T-helper 17 cell (primary cell): ENCODE results near the gene TRDN. TPM values are rescaled to one million over a fixed set of nuclear protein-coding genes. Genes with fewer than 3 reads are reported as not detected.

Experiments
- ATAC-seq: fragments of 150-1000 bp; cut with Tn5 transposase; 2 replicates; pipeline ENCODE4 v1.10.0; 2021; ENCODE audit warnings: mild to moderate bottlenecking, moderate library complexity
- DNase-seq, 3 donors: peaks; one replicate each; pipeline versions ENCODE4 v3.0.0 to v3.0.0-alpha.2; 2020 to 2021
- H3K9me3 ChIP-seq: one replicate; pipeline ENCODE4 v1.7.0; 2013; ENCODE audit warnings: low read length, mild to moderate bottlenecking; ENCODE audit not compliant: control insufficient read depth, poor library complexity, severe bottlenecking
- H3K27ac Mint-ChIP-seq: one replicate; pipeline ENCODE4 v1.8.0; 2022; ENCODE audit warnings: mild to moderate bottlenecking, moderate library complexity, mixed read lengths
- H3K27me3 Mint-ChIP-seq: one replicate; pipeline ENCODE4 v1.8.0; 2022; ENCODE audit warnings: mixed read lengths
- H3K36me3 Mint-ChIP-seq: one replicate; pipeline ENCODE4 v1.8.0; 2022; ENCODE audit warnings: low read depth, mixed read lengths
- H3K4me1 Mint-ChIP-seq: one replicate; pipeline ENCODE4 v1.8.0; 2022; ENCODE audit warnings: mild to moderate bottlenecking, mixed read lengths
- H3K4me3 Mint-ChIP-seq: one replicate; pipeline ENCODE4 v1.8.0; 2022; ENCODE audit warnings: mild to moderate bottlenecking, moderate library complexity, mixed read lengths
- total RNA-seq, 4 donors: library from RNA in 2 of 4; stranded (reverse) in 2 of 4; gene quantifications; one replicate each; pipeline ENCODE4 v1.2.3 and lab custom pipeline; 2022 to 2026

Gene TRDN
- total RNA-seq, 2 donors from 2014 or later: not detected

GRCh38 chr6:123648723-123649122, 12.0 kb upstream of the TRDN start:
- H3K27me3 Mint-ChIP-seq: no peaks in the 10 kb centered on the region
- no peaks in the 10 kb centered on the region for H3K4me1 Mint-ChIP-seq
- no peaks in the 10 kb centered on the region for H3K36me3 Mint-ChIP-seq
- H3K9me3 ChIP-seq: no peaks in the 10 kb centered on the region
- no peak overlapping the region for H3K27ac Mint-ChIP-seq
- no peak overlapping the region for H3K4me3 Mint-ChIP-seq
- ATAC-seq: no peak
- DNase-seq: no peak

GRCh38 chr6:123648020-123648580, 11.3 kb upstream of the TRDN start:
- DNase-seq: no peak
- no peak overlapping the region for H3K27ac Mint-ChIP-seq
- no peak overlapping the region for H3K4me3 Mint-ChIP-seq
- no peaks in the 10 kb centered on the region for H3K27me3 Mint-ChIP-seq
- ATAC-seq: no peak
- H3K36me3 Mint-ChIP-seq: no peaks in the 10 kb centered on the region
- H3K9me3 ChIP-seq: no peaks in the 10 kb centered on the region
- no peaks in the 10 kb centered on the region for H3K4me1 Mint-ChIP-seq

- ATAC-seq: no peak
- H3K4me1 Mint-ChIP-seq: no peaks in the 10 kb centered on the region
Measured at GRCh38 chr6:123641497-123641896, 4.7 kb upstream of the TRDN start.

GRCh38 chr6:123640567-123641187, 3.9 kb upstream of the TRDN start:
- no peaks in the 10 kb centered on the region for H3K9me3 ChIP-seq
- H3K4me3 Mint-ChIP-seq: no peak overlapping the region
- no peaks in the 10 kb centered on the region for H3K27me3 Mint-ChIP-seq
- DNase-seq: no peak
- H3K4me1 Mint-ChIP-seq: no peaks in the 10 kb centered on the region
- H3K27ac Mint-ChIP-seq: no peak overlapping the region
- no peak for ATAC-seq
- H3K36me3 Mint-ChIP-seq: no peaks in the 10 kb centered on the region

More at GRCh38 chr6:123641497-123641896, 4.7 kb upstream of the TRDN start:
- DNase-seq: no peak
- H3K36me3 Mint-ChIP-seq: no peaks in the 10 kb centered on the region
- no peak overlapping the region for H3K4me3 Mint-ChIP-seq
- no peaks in the 10 kb centered on the region for H3K27me3 Mint-ChIP-seq
- no peak overlapping the region for H3K27ac Mint-ChIP-seq
- H3K9me3 ChIP-seq: no peaks in the 10 kb centered on the region

- H3K27ac Mint-ChIP-seq: no peak overlapping the region
- H3K36me3 Mint-ChIP-seq: no peaks in the 10 kb centered on the region
- H3K4me3 Mint-ChIP-seq: no peak overlapping the region
- no peaks in the 10 kb centered on the region for H3K27me3 Mint-ChIP-seq
- ATAC-seq (no peak), DNase-seq (no peak)
- H3K4me1 Mint-ChIP-seq: no peaks in the 10 kb centered on the region
- no peaks in the 10 kb centered on the region for H3K9me3 ChIP-seq
Measured at GRCh38 chr6:123638865-123639264, 2.1 kb upstream of the TRDN start.

DNA sequence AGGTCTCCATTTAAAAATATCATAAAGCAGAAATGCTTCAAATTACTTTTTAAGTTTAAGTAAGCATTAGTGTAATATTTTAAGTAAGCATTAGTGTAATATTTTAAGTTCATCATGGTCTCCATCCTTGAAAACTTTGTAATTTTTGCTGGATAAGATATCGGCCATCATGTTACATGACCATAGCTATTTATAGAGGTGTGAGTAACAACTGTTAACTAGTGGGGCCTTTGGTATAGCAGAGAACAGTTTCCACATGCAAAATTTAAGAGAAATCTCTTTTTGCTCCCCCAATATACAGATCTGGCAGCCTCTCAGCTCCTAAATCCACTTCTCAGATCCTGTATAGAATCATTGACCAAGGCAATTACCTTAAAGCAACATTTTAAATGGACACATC, 468 bp downstream of the TRDN start:
- Mint-ChIP-seq H3K36me3 (no peaks in the 10 kb centered on the region), H3K4me1 (no peaks in the 10 kb centered on the region), H3K4me3 (no peak overlapping the region), H3K27ac (no peak overlapping the region), H3K27me3 (no peaks in the 10 kb centered on the region)
- ATAC-seq (no peak), DNase-seq (no peak)
- no peaks in the 10 kb centered on the region for H3K9me3 ChIP-seq

- H3K4me3 Mint-ChIP-seq: no peak overlapping the region
- H3K9me3 ChIP-seq: no peaks in the 10 kb centered on the region
- ATAC-seq: no peak
- H3K4me1 Mint-ChIP-seq: no peaks in the 10 kb centered on the region
- H3K27ac Mint-ChIP-seq: no peak overlapping the region
- no peak for DNase-seq
- H3K36me3 Mint-ChIP-seq: no peaks in the 10 kb centered on the region
- no peaks in the 10 kb centered on the region for H3K27me3 Mint-ChIP-seq
Measured at GRCh38 chr6:123635567-123635966, 1.2 kb downstream of the TRDN start.

GRCh38 chr6:123635144-123635543, 1.6 kb downstream of the TRDN start:
- H3K9me3 ChIP-seq: no peaks in the 10 kb centered on the region
- no peak overlapping the region for H3K27ac Mint-ChIP-seq
- H3K27me3 Mint-ChIP-seq: no peaks in the 10 kb centered on the region
- no peak overlapping the region for H3K4me3 Mint-ChIP-seq
- ATAC-seq (no peak), DNase-seq (no peak)
- no peaks in the 10 kb centered on the region for H3K36me3 Mint-ChIP-seq
- H3K4me1 Mint-ChIP-seq: no peaks in the 10 kb centered on the region

- Mint-ChIP-seq H3K4me3 (no peak overlapping the region), H3K27ac (no peak overlapping the region), H3K4me1 (no peaks in the 10 kb centered on the region), H3K27me3 (no peaks in the 10 kb centered on the region), H3K36me3 (no peaks in the 10 kb centered on the region)
- DNase-seq (no peak), ATAC-seq (no peak)
- H3K9me3 ChIP-seq: no peaks in the 10 kb centered on the region
Measured at GRCh38 chr6:123632641-123633040, 4.1 kb downstream of the TRDN start.

DNA sequence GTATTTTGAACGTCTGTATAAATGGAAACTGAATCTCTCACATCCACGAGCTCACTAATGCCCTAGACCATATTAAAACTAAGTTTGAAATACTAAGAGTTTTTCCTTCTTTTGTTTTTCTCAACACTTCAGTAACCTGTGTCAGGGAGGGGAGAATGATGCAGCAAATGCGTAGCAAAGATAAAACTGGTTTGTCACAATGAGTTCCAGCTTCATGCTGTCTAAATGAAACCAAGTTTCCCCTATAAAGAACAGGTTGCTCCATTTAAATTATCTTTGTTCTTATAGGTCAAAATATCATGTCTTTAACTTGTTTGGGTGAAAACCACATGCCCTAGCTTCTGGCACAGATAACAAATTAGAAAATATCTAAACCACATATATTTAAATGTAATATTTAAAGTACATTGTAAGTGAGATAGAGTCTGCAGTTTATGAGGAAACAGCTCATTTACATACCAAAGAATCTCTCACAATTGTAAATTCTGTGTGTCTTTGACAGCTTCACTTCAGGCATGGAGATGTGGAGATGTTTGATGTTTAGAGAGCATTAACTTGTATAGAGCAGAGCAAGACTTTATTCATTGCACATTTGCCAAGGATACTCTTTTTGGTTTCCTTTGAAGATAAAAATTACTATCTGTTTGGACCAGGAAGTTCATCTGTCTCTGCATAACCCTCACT, 7.3 kb downstream of the TRDN start:
- Mint-ChIP-seq H3K27ac (no peak overlapping the region), H3K36me3 (no peaks in the 10 kb centered on the region), H3K4me3 (no peak overlapping the region), H3K27me3 (no peaks in the 10 kb centered on the region), H3K4me1 (no peaks in the 10 kb centered on the region)
- DNase-seq (no peak), ATAC-seq (no peak)
- no peaks in the 10 kb centered on the region for H3K9me3 ChIP-seq

GRCh38 chr6:123625696-123626095, 11.1 kb downstream of the TRDN start:
- Mint-ChIP-seq H3K27me3 (no peaks in the 10 kb centered on the region), H3K4me1 (no peaks in the 10 kb centered on the region), H3K36me3 (no peaks in the 10 kb centered on the region), H3K4me3 (no peak overlapping the region), H3K27ac (no peak overlapping the region)
- ATAC-seq (no peak), DNase-seq (no peak)
- H3K9me3 ChIP-seq: no peaks in the 10 kb centered on the region

- DNase-seq (no peak), ATAC-seq (no peak)
- Mint-ChIP-seq H3K27me3 (no peaks in the 10 kb centered on the region), H3K27ac (no peak overlapping the region), H3K4me1 (no peaks in the 10 kb centered on the region), H3K36me3 (no peaks in the 10 kb centered on the region), H3K4me3 (no peak overlapping the region)
- H3K9me3 ChIP-seq: no peaks in the 10 kb centered on the region
Measured at GRCh38 chr6:123622780-123623179, 14.0 kb downstream of the TRDN start.

DNA sequence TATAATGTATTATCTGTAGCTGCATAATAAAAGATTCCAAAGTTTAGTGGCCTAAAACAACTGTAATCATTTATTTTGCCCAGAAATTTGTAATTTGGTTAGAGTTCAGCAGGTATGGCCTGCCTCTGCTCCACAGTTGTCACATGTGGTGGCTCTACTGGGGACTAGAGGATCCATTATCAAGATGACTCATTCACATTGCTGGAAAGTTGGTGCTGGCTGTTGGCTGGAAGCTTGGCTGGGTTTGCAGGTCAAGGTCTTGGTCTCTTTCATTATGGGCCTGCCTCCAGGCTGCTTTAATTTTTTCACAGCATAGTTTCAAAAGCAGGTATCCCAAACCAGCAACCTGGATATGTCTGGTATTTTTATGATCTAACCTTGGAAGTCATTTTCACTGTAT, 17.6 kb downstream of the TRDN start:
- ATAC-seq (no peak), DNase-seq (no peak)
- Mint-ChIP-seq H3K4me1 (no peaks in the 10 kb centered on the region), H3K36me3 (no peaks in the 10 kb centered on the region), H3K27me3 (no peaks in the 10 kb centered on the region), H3K4me3 (no peak overlapping the region), H3K27ac (no peak overlapping the region)
- H3K9me3 ChIP-seq: no peaks in the 10 kb centered on the region

DNA sequence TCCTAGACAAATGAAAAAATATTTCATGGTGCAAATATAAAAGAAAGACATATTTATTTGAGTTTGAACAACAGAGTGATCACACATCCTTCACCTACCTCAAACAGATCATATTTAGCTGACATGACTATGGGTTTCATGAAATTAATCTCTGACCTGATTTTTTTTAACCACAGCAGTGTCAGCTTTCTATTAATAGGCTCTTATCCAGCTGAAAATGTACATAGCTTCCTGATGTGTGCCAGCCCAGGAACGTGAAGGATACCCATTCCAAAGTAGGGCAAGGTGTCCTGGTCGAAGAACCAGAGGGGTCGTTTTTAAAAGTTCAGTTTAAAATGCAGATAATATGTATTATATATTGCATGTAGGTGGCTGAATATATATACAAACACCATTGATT, 19.8 kb downstream of the TRDN start:
- H3K4me1 Mint-ChIP-seq: no peaks in the 10 kb centered on the region
- H3K9me3 ChIP-seq: no peaks in the 10 kb centered on the region
- no peaks in the 10 kb centered on the region for H3K27me3 Mint-ChIP-seq
- H3K36me3 Mint-ChIP-seq: no peaks in the 10 kb centered on the region
- H3K4me3 Mint-ChIP-seq: no peak overlapping the region
- no peak for DNase-seq
- no peak for ATAC-seq
- H3K27ac Mint-ChIP-seq: no peak overlapping the region
